Measurements from ENCODE around the gene SCLT1.

DNA sequence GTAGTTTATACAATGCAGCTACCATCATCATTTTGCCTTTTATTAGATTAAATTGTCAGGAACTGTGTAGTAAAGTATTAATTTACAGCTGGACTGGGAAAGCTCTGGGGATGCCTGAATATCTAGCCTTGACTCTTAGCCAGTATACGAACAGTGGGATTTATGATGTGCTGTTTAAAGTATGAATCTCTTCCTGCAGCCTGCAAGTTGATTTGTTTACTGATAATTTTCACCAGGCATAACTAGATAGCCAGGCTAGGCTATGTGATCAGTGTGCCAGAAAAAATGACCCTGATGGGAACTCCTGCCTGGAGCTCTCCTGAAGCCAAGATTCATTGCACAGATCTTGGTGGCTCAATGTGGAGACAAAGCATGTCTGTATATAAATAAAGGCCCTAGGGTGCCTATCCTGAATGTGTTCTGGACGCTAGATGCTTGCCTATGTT, 119.2 kb downstream of the SCLT1 start:
- TF ChIP-seq EZH2 (IDR thresholded peaks at IDR 0.05; ENCODE audit: borderline replicate concordance, insufficient read depth, low read depth, low read length, poor library complexity, severe bottlenecking), result no peak
- TF ChIP-seq, protein P1, sequence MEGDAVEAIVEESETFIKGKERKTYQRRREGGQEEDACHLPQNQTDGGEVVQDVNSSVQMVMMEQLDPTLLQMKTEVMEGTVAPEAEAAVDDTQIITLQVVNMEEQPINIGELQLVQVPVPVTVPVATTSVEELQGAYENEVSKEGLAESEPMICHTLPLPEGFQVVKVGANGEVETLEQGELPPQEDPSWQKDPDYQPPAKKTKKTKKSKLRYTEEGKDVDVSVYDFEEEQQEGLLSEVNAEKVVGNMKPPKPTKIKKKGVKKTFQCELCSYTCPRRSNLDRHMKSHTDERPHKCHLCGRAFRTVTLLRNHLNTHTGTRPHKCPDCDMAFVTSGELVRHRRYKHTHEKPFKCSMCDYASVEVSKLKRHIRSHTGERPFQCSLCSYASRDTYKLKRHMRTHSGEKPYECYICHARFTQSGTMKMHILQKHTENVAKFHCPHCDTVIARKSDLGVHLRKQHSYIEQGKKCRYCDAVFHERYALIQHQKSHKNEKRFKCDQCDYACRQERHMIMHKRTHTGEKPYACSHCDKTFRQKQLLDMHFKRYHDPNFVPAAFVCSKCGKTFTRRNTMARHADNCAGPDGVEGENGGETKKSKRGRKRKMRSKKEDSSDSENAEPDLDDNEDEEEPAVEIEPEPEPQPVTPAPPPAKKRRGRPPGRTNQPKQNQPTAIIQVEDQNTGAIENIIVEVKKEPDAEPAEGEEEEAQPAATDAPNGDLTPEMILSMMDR (IDR thresholded peaks at IDR 0.05), result no peak

Data from B cell (primary cell).